ENCODE measurements around the gene SPR. TPM values are rescaled to one million over a fixed set of nuclear protein-coding genes. Genes with fewer than 3 reads are reported as not detected.
A peak's percentile ranks its signal among the peaks of the same experiment; 100 is the strongest.

SPR gene
- total and polyA plus RNA-seq, 9 of the 15 experiments (the other 6 are each of a cell fraction or from before 2014, with no cell fraction given) = 7.7 to 38.3 (median 26.3) TPM

DNA sequence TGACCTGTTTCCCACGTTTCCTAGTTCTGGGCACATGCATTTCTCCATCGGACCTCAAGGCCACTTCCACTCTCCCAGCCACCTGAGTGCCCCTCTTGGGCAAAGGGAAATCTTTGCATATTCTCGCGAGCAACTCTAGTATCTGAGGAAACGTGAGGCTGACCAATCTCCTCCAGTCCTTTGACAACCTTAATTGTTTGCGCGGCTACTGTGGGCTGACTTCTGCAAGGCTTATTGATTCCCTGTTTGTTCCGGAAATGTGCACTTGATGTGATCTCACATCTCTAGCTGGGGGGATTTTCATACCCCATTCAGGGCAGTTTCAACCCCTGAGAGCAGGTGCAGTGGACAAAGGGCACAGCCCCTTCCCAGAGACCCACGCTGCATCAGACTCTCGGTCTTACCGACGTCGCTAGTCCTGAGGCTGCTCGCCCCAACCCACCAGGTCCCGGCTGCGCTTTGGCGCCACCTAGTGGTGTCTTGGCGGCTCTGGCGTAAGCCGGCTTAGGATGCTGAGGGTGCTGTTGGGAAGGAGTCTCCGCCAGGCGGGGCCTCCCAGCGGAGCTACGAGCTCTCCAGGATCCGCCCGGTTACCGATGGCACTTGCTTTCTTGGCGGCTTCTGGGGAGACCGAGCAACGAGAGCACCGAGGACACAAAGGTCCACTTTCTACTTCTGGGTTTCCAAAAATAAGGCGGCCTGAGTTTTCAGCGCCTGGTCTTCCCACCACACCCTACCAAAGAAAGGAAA is 24.8 kb upstream of the SPR start (continued):
- TF ChIP-seq DEAF1 (CRISPR knock-in tag; IDR thresholded peaks at IDR 0.05) (peak; percentile 21; the same call in 1 of the 2 replicates), RAD21 (CRISPR knock-in tag; conservative IDR thresholded peaks at IDR 0.05 in 1 of 2, IDR thresholded peaks at IDR 0.05 in 1 of 2) (peak; percentile 73 to 89), BHLHE40 (IDR thresholded peaks at IDR 0.05; ENCODE audit: low read length) (peak; percentile 44; the same call in 1 of the 2 replicates), MEF2A (IDR thresholded peaks at IDR 0.05; ENCODE audit: control insufficient read depth, low read depth, low read length) (0 out of 2 replicates have a peak, but pooled peaks have one; percentile 7), CBX3 (IDR thresholded peaks at IDR 0.05; ENCODE audit: borderline replicate concordance in 1 of 2, low read length in 2 of 2) (0 out of 3 replicates have a peak, but pooled peaks of 1 of the 2 experiments have one; percentile 33), KLF16 (IDR thresholded peaks at IDR 0.05) (0 out of 2 replicates have a peak, but pooled peaks have one; percentile 56), MAZ (CRISPR knock-in tag; conservative IDR thresholded peaks at IDR 0.05 in 1 of 2, IDR thresholded peaks at IDR 0.05 in 1 of 2) (peak; percentile 47 to 89; a peak in 3 of 4 replicates), ZBTB49 (CRISPR knock-in tag; IDR thresholded peaks at IDR 0.05; ENCODE audit: borderline replicate concordance) (no peak), CREM (IDR thresholded peaks at IDR 0.05; ENCODE audit: low read depth) (peak; percentile 88), ASH1L (IDR thresholded peaks at IDR 0.05; ENCODE audit: borderline replicate concordance, low read depth, partially characterized antibody) (no peak), CTBP1 (IDR thresholded peaks at IDR 0.05; ENCODE audit: borderline replicate concordance) (peak; percentile 88), CTCFL (IDR thresholded peaks at IDR 0.05; ENCODE audit: borderline replicate concordance, insufficient read depth, low read depth, low read length, poor library complexity, severe bottlenecking) (peak; percentile 89), ATF7 (IDR thresholded peaks at IDR 0.05) (peak; percentile 33; the same call in 1 of the 2 replicates)
- TF ChIP-seq, protein P1, sequence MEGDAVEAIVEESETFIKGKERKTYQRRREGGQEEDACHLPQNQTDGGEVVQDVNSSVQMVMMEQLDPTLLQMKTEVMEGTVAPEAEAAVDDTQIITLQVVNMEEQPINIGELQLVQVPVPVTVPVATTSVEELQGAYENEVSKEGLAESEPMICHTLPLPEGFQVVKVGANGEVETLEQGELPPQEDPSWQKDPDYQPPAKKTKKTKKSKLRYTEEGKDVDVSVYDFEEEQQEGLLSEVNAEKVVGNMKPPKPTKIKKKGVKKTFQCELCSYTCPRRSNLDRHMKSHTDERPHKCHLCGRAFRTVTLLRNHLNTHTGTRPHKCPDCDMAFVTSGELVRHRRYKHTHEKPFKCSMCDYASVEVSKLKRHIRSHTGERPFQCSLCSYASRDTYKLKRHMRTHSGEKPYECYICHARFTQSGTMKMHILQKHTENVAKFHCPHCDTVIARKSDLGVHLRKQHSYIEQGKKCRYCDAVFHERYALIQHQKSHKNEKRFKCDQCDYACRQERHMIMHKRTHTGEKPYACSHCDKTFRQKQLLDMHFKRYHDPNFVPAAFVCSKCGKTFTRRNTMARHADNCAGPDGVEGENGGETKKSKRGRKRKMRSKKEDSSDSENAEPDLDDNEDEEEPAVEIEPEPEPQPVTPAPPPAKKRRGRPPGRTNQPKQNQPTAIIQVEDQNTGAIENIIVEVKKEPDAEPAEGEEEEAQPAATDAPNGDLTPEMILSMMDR (IDR thresholded peaks at IDR 0.05 in 2 of 3, conservative IDR thresholded peaks at IDR 0.05 in 1 of 3; ENCODE audit: insufficient read depth in 2 of 3, low read depth in 1 of 3, low read length in 3 of 3) = peak; percentile 98

Data from K562 (cell line).